DND-41 (cell line): ENCODE data around the gene ITGA8.

Experiments used
- ATAC-seq: fragments of 200-7000 bp; cut with Tn5 transposase; 3 replicates; pipeline ENCODE4 v1.9.1; 2021; ENCODE audit warnings: low read depth; ENCODE audit not compliant: insufficient read depth
- DNase-seq: peaks from one replicate; pipeline ENCODE4 v3.0.0-alpha.2; 2020
- H2AFZ ChIP-seq: 2 replicates; pipeline ENCODE4 v1.6.0; 2012; ENCODE audit warnings: low read depth, low read length
- H3K27ac ChIP-seq: 2 replicates; pipeline ENCODE4 v1.5.1; 2012; ENCODE audit warnings: low read length, inconsistent platforms
- H3K27me3 ChIP-seq: fragments of 200-600 bp; sonication (generic); 2 replicates; pipeline ENCODE4 v1.6.0; 2012; ENCODE audit warnings: low read length, mild to moderate bottlenecking, inconsistent platforms; ENCODE audit not compliant: insufficient read depth, poor library complexity
- H3K36me3 ChIP-seq: 2 replicates; pipeline ENCODE4 v1.5.1; 2012; ENCODE audit warnings: low read length, inconsistent platforms; ENCODE audit not compliant: insufficient read depth
- H3K4me1 ChIP-seq: 2 replicates; pipeline ENCODE4 v1.5.1; 2012; ENCODE audit warnings: mild to moderate bottlenecking, low read length; ENCODE audit not compliant: insufficient read depth
- H3K4me2 ChIP-seq: 2 replicates; pipeline ENCODE4 v1.6.0; 2012; ENCODE audit warnings: mild to moderate bottlenecking, moderate library complexity, low read length, inconsistent platforms; ENCODE audit not compliant: insufficient read depth
- H3K4me3 ChIP-seq, 2 experiments: fragments of 200-600 bp in 1 of 2; shearing (Covaris generic) in 1 of 2; 2 replicates each; pipeline ENCODE4 v1.5.1; 2012 to 2016; ENCODE audit warnings: inconsistent platforms in 2 of 2, low read length in 2 of 2, mild to moderate bottlenecking in 2 of 2, low read depth in 1 of 2, moderate library complexity in 1 of 2
- H3K79me2 ChIP-seq: 2 replicates; pipeline ENCODE4 v1.6.0; 2012; ENCODE audit warnings: low read length, inconsistent platforms; ENCODE audit not compliant: insufficient read depth
- H3K9ac ChIP-seq: 2 replicates; pipeline ENCODE4 v1.6.0; 2012; ENCODE audit warnings: low read depth, mild to moderate bottlenecking, inconsistent platforms, low read length, moderate library complexity
- H3K9me3 ChIP-seq: 2 replicates; pipeline ENCODE4 v1.5.1; 2012; ENCODE audit warnings: low read length, moderate library complexity, mild to moderate bottlenecking, inconsistent platforms; ENCODE audit not compliant: insufficient read depth, severe bottlenecking
- H4K20me1 ChIP-seq: 2 replicates; pipeline ENCODE4 v1.6.0; 2012; ENCODE audit warnings: low read length; ENCODE audit not compliant: insufficient read depth
- EZH2 ChIP-seq: IDR thresholded peaks from 3 replicates; pipeline ENCODE4 v1.6.1; 2012; ENCODE audit warnings: borderline replicate concordance, low read depth, mild to moderate bottlenecking, moderate library complexity, low read length, inconsistent platforms; ENCODE audit not compliant: severe bottlenecking
- TF ChIP-seq, protein P1 (sequence below): IDR thresholded peaks from 2 replicates; pipeline ENCODE4 v1.5.1; 2012; ENCODE audit warnings: borderline replicate concordance, low read length, moderate library complexity, mild to moderate bottlenecking; ENCODE audit not compliant: poor library complexity, severe bottlenecking; ENCODE audit errors: extremely low read depth

The ITGA8 gene

GRCh38 chr10:15485027-15485426 lies 234.7 kb downstream of the ITGA8 start:
- TF ChIP-seq, protein P1, sequence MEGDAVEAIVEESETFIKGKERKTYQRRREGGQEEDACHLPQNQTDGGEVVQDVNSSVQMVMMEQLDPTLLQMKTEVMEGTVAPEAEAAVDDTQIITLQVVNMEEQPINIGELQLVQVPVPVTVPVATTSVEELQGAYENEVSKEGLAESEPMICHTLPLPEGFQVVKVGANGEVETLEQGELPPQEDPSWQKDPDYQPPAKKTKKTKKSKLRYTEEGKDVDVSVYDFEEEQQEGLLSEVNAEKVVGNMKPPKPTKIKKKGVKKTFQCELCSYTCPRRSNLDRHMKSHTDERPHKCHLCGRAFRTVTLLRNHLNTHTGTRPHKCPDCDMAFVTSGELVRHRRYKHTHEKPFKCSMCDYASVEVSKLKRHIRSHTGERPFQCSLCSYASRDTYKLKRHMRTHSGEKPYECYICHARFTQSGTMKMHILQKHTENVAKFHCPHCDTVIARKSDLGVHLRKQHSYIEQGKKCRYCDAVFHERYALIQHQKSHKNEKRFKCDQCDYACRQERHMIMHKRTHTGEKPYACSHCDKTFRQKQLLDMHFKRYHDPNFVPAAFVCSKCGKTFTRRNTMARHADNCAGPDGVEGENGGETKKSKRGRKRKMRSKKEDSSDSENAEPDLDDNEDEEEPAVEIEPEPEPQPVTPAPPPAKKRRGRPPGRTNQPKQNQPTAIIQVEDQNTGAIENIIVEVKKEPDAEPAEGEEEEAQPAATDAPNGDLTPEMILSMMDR: no peak
- TF ChIP-seq EZH2: no peak
- Histone ChIP-seq H3K4me1 (no peaks in the 10 kb centered on the region), H3K9me3 (no peaks in the 10 kb centered on the region), H2AFZ (no peak overlapping the region), H3K36me3 (no peaks in the 10 kb centered on the region), H3K79me2 (no peaks in the 10 kb centered on the region), H4K20me1 (no peaks in the 10 kb centered on the region), H3K27ac (no peak overlapping the region), H3K27me3 (no peaks in the 10 kb centered on the region), H3K9ac (no peak overlapping the region), H3K4me2 (no peak overlapping the region), H3K4me3 (no peak overlapping the region)
- DNase-seq: no peak
- ATAC-seq: no peak

GRCh38 chr10:15484128-15484527 lies 235.6 kb downstream of the ITGA8 start:
- no peaks in the 10 kb centered on the region for H3K36me3 ChIP-seq
- no peaks in the 10 kb centered on the region for H3K9me3 ChIP-seq
- H3K9ac ChIP-seq: no peak overlapping the region
- H3K79me2 ChIP-seq: no peaks in the 10 kb centered on the region
- no peak overlapping the region for H3K4me2 ChIP-seq
- no peaks in the 10 kb centered on the region for H3K27me3 ChIP-seq
- no peak for TF ChIP-seq EZH2
- TF ChIP-seq, protein P1: no peak
- no peaks in the 10 kb centered on the region for H3K4me1 ChIP-seq
- H4K20me1 ChIP-seq: no peaks in the 10 kb centered on the region
- no peak overlapping the region for H3K27ac ChIP-seq
- no peak overlapping the region for H2AFZ ChIP-seq
- no peak overlapping the region for H3K4me3 ChIP-seq
- no peak for DNase-seq
- no peak for ATAC-seq

DNA sequence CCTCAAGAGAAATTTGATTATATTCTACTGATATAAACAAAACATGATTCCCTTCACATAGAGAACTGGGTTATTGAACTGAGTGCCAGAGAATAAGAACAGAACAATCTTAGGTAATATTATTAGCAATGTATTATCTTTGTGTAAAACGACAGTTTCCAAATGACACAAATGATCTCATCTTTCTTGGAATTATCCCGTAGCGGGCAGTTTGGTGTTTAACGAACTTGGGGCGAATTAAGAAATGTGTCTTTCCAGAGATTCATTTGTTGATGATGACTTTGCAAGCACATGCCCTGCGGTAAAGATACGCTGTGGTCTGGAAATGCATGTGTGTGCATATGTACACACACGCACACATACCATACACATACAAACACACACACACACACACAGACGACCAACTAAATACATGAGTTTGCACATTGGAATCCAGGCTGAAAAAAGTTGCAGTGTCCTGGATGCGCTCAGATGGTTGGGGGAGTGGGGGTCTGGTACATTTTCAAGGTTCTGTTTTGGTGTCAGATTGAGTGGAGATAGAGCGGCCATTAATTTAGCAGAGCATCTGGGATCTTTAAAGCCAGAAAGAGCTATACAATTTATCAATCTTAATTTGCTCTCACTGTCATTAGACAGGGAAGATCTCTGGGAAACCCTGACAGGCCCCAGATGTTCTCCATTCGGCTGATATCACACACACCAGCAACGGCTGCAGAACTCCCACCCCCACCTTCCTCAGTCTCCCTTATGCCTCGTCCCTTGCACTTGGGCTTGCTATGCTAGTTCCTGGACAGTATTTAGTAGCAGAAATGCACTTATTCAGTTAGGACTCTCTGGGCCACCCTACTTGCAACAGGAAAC lies 236.3 kb downstream of the ITGA8 start:
- Histone ChIP-seq H3K4me3 (no peak overlapping the region), H3K36me3 (no peaks in the 10 kb centered on the region), H3K79me2 (no peaks in the 10 kb centered on the region), H3K4me2 (no peak overlapping the region), H2AFZ (no peak overlapping the region), H3K9me3 (no peaks in the 10 kb centered on the region), H3K27ac (no peak overlapping the region), H3K4me1 (no peaks in the 10 kb centered on the region), H3K27me3 (no peaks in the 10 kb centered on the region), H4K20me1 (no peaks in the 10 kb centered on the region), H3K9ac (no peak overlapping the region)
- no peak for DNase-seq
- no peak for ATAC-seq
- TF ChIP-seq, protein P1: no peak
- no peak for TF ChIP-seq EZH2
